A549 (cell line): ENCODE results near the gene TCFL5. TPM values are rescaled to one million over a fixed set of nuclear protein-coding genes. Genes with fewer than 3 reads are reported as not detected.

Experiments used
- ATAC-seq, 2 experiments: fragments of 200-7000 bp in 1 of 2; fragments of >200 bp in 1 of 2; cut with Nextera tagmentation in 1 of 2; cut with Tn5 transposase in 1 of 2; 3 replicates each; pipeline versions ENCODE4 v1.8.0 to v1.9.1; 2018 to 2020; ENCODE audit warnings: mild to moderate bottlenecking in 1 of 2, moderate library complexity in 1 of 2
- CTCF ChIA-PET: fragments of 300-600 bp; sonication (Branson Sonifier 250); formaldehyde crosslinking; extraction: SDS; loops from one replicate; lab custom pipeline; 2021; ENCODE audit warnings: antibody characterized with exemption, inconsistent platforms; lab: Yijun Ruan, JAX
- POLR2A ChIA-PET: fragments of 350-600 bp; formaldehyde crosslinking; extraction: SDS; loops from one replicate; lab custom pipeline; 2021; ENCODE audit warnings: antibody characterized with exemption, inconsistent platforms; lab: Yijun Ruan, JAX
- DNase-seq, 2 experiments: peaks; one replicate each; pipeline versions ENCODE4 v3.0.0 to v3.0.0-alpha.2; 2011 to 2016; ENCODE audit warnings: low read depth in 1 of 2, low spot score in 1 of 2
- FAIRE-seq: peaks from 2 replicates; lab custom pipeline; 2011; peaks lifted over from hg19 to GRCh38; lab: Jason Lieb, UNC
- H3K27ac ChIP-seq, 2 experiments: fragments of >200 bp; sonication (Bioruptor Twin); formaldehyde crosslinking; 3 replicates each; pipeline ENCODE4 v1.5.1; 2016 to 2017
- H3K4me1 ChIP-seq: fragments of >200 bp; sonication (Bioruptor Twin); formaldehyde crosslinking; 3 replicates; pipeline ENCODE4 v1.6.1; 2016
- H3K4me2 ChIP-seq: fragments of >200 bp; sonication (Bioruptor Twin); formaldehyde crosslinking; 3 replicates; pipeline ENCODE4 v1.6.1; 2016
- H3K4me3 ChIP-seq: fragments of >200 bp; sonication (Bioruptor Twin); formaldehyde crosslinking; 3 replicates; pipeline ENCODE4 v1.5.1; 2016
- H3K9me3 ChIP-seq: fragments of >200 bp; sonication (Bioruptor Twin); formaldehyde crosslinking; 3 replicates; pipeline ENCODE4 v1.6.1; 2016
- CEBPB ChIP-seq, 2 experiments: fragments of >200 bp in 1 of 2; sonication (Bioruptor Twin) in 1 of 2; formaldehyde crosslinking in 1 of 2; IDR thresholded peaks; 2 replicates each; pipeline ENCODE4 v1.6.1; 2012 to 2016
- CHD4 ChIP-seq: fragments of 200-600 bp; sonication (generic); IDR thresholded peaks from 2 replicates; pipeline ENCODE4 v1.6.1; 2016; ENCODE audit warnings: antibody characterized with exemption, mild to moderate bottlenecking, borderline replicate concordance
- CTCF ChIP-seq: fragments of >200 bp; sonication (Bioruptor Twin); formaldehyde crosslinking; IDR thresholded peaks from 3 replicates; pipeline ENCODE4 v1.5.1; 2016
- E2F6 ChIP-seq: IDR thresholded peaks from 2 replicates; pipeline ENCODE4 v1.6.1; 2012; ENCODE audit warnings: low read depth, borderline replicate concordance
- ELK1 ChIP-seq: fragments of 150-350 bp; IDR thresholded peaks from 2 replicates; pipeline ENCODE4 v1.6.1; 2014; ENCODE audit warnings: low read depth, mild to moderate bottlenecking, low read length
- GATA3 ChIP-seq: IDR thresholded peaks from 2 replicates; pipeline ENCODE4 v1.6.1; 2012; ENCODE audit warnings: borderline replicate concordance
- HDAC2 ChIP-seq: fragments of 200-600 bp; sonication (generic); IDR thresholded peaks from 2 replicates; pipeline ENCODE4 v1.6.1; 2016
- HEYL ChIP-seq: fragments of 250-450 bp; sonication (Bioruptor Pico); IDR thresholded peaks from 2 replicates; pipeline ENCODE4 v1.8.0; 2021; ENCODE audit warnings: mild to moderate bottlenecking, moderate library complexity
- HMGXB4 ChIP-seq: fragments of 250-450 bp; sonication (Bioruptor Pico); IDR thresholded peaks from 2 replicates; pipeline ENCODE4 v1.5.0; 2021; ENCODE audit warnings: mild to moderate bottlenecking, moderate library complexity, borderline replicate concordance
- KDM1A ChIP-seq: fragments of 200-600 bp; sonication (generic); IDR thresholded peaks from 2 replicates; pipeline ENCODE4 v1.6.1; 2016; ENCODE audit warnings: low read depth, mild to moderate bottlenecking
- MYC ChIP-seq: IDR thresholded peaks from 2 replicates; pipeline ENCODE4 v1.6.1; 2012; ENCODE audit warnings: mild to moderate bottlenecking, inconsistent platforms, low read length, improper control_type of control experiment, borderline replicate concordance
- NR3C1 ChIP-seq: fragments of >200 bp; sonication (Bioruptor Twin); formaldehyde crosslinking; IDR thresholded peaks from 3 replicates; pipeline ENCODE4 v1.6.1; 2017
- PBX3 ChIP-seq: IDR thresholded peaks from 2 replicates; pipeline ENCODE4 v1.6.1; 2012
- RCOR1 ChIP-seq: fragments of 150-350 bp; IDR thresholded peaks from 2 replicates; pipeline ENCODE4 v1.6.1; 2014; ENCODE audit warnings: antibody characterized with exemption, low read length, low read depth
- REST ChIP-seq: fragments of 200-600 bp; sonication (generic); IDR thresholded peaks from 2 replicates; pipeline ENCODE4 v1.6.1; 2016; ENCODE audit warnings: antibody characterized with exemption, mild to moderate bottlenecking, moderate library complexity
- RFX5 ChIP-seq: fragments of 450-650 bp; IDR thresholded peaks from 2 replicates; pipeline ENCODE4 v1.7.1; 2014; ENCODE audit warnings: antibody characterized with exemption, mild to moderate bottlenecking, moderate library complexity
- RNF2 ChIP-seq: fragments of 200-600 bp; sonication (generic); IDR thresholded peaks from 2 replicates; pipeline ENCODE4 v1.6.1; 2016; ENCODE audit warnings: low read depth, mild to moderate bottlenecking, antibody characterized with exemption, moderate library complexity, borderline replicate concordance
- ZC3H11A ChIP-seq: fragments of 450-650 bp; IDR thresholded peaks from 2 replicates; pipeline ENCODE4 v1.6.1; 2014; ENCODE audit warnings: antibody characterized with exemption, mild to moderate bottlenecking
- ZNF302 ChIP-seq: fragments of 250-450 bp; sonication (Bioruptor Pico); IDR thresholded peaks from 2 replicates; pipeline ENCODE4 v1.9.0; 2021; ENCODE audit warnings: inconsistent platforms, mild to moderate bottlenecking, moderate library complexity
- WGBS: methylation state at CpG from one replicate; pipeline ENCODE4 v1.1.6; 2017; ENCODE audit errors: missing lambda C conversion rate; 5-methylcytosine and 5-hydroxymethylcytosine counted together
- polyA plus RNA-seq, 4 experiments: library from polyadenylated mRNA; depleted of rRNA in 3 of 4; stranded (reverse); fragments of >200 nt; fragmentation: RNase III in 1 of 4; extraction: RNeasy Plus Mini Kit Qiagen cat#74134 plus additional on column Dnase treatment in 1 of 4; gene quantifications; 2 replicates in 3 of 4; 3 replicates in 1 of 4; pipeline ENCODE4 v1.2.3, GENCODE V29; 2011 to 2017

Gene TCFL5
- polyA plus RNA-seq, 2 of the 4 experiments (the other 2 are of a cell fraction) = 5.6 to 7.1 TPM

GRCh38 chr20:62807444-62808210 lies 54.0 kb downstream of the TCFL5 start:
- Histone ChIP-seq H3K4me3 (no peak overlapping the region), H3K27ac (no peak overlapping the region), H3K4me2 (no peak overlapping the region), H3K4me1 (peaks cover 17% of the 10 kb centered on the region), H3K9me3 (no peaks in the 10 kb centered on the region)
- WGBS = 89% methylated on average over 20 of the region's 23 CpGs
- CTCF ChIA-PET = interaction anchor here (0.6 to 6.4 kb wide), 38 partner anchors 9 to 414 kb away, joined by 3 to 76 read pairs (median 4); partner anchors contain the start of gene MRGBP
- ATAC-seq (no peak), DNase-seq (no peak), FAIRE-seq (no peak)
- no peak for TF ChIP-seq E2F6
- TF ChIP-seq HEYL (CRISPR knock-in tag) = no peak
- no peak for TF ChIP-seq GATA3
- no peak for TF ChIP-seq KDM1A
- TF ChIP-seq REST = no peak
- TF ChIP-seq RFX5 = no peak
- TF ChIP-seq, all 56 proteins: peak for 0
- POLR2A ChIA-PET = no interaction called here

- POLR2A ChIA-PET = no interaction called here
- Histone ChIP-seq H3K4me3 (peak overlapping the region; percentile 95; the same call in 1 of the 3 replicates), H3K27ac (peak overlapping the region; percentile 92 to 99; a peak in 5 of 6 replicates), H3K4me2 (peak overlapping the region; percentile 99), H3K9me3 (no peaks in the 10 kb centered on the region), H3K4me1 (peaks cover 17% of the 10 kb centered on the region)
- no peak for FAIRE-seq
- CTCF ChIA-PET = interaction anchor here (0.6 to 6.4 kb wide), 10 partner anchors 8 to 142 kb away, joined by 3 to 76 read pairs (median 8); partner anchors contain the start of gene MRGBP
- 80% methylated on average over 10 of the region's 11 CpGs for WGBS
- no peak for ATAC-seq
- DNase-seq = no peak
- TF ChIP-seq RCOR1 (no peak), HDAC2 (no peak), HMGXB4 (no peak)
These were observed 55.1 kb downstream of the TCFL5 start for GRCh38 chr20:62806383-62807050.

- ChIA-PET CTCF (interaction anchor here (0.6 to 6.4 kb wide), 8 partner anchors 9 to 141 kb away, joined by 3 to 76 read pairs (median 8); partner anchors contain the start of gene MRGBP), POLR2A (no interaction called here)
- H3K27ac ChIP-seq = peak overlapping the region; percentile 92 to 99
- peak overlapping the region; percentile 99 for H3K4me2 ChIP-seq
- peaks cover 17% of the 10 kb centered on the region for H3K4me1 ChIP-seq
- 60% methylated on average over 16 of the region's 25 CpGs for WGBS
- H3K4me3 ChIP-seq = peak overlapping the region; percentile 95
- ATAC-seq (peak; percentile 4 to 19; a peak in 3 of 6 replicates), DNase-seq (no peak), FAIRE-seq (no peak)
- no peaks in the 10 kb centered on the region for H3K9me3 ChIP-seq
- TF ChIP-seq ELK1 (no peak), GATA3 (no peak), RNF2 (no peak), ZC3H11A (no peak), PBX3 (no peak), CTCF (no peak), CEBPB (IDR thresholded peaks at IDR 0.05) (no peak), MYC (no peak), ZNF302 (CRISPR knock-in tag) (no peak), CHD4 (no peak), NR3C1 (no peak)
These were observed 55.8 kb downstream of the TCFL5 start for GRCh38 chr20:62805711-62806382.
